GM12875 (cell line): Measurements from ENCODE around the gene CAPN5.
"Not testable (repeated sequence)": the region's sequence is repeated elsewhere in the genome, so short reads cannot be mapped to it uniquely, and the experiment has no call there.

Experiments
- H3K4me3 ChIP-seq: one replicate; pipeline ENCODE4 v1.5.1; 2011; ENCODE audit warnings: low read depth, low read length, control low read depth
- CTCF ChIP-seq: IDR thresholded peaks from 2 replicates; pipeline ENCODE4 v1.5.1; 2011; ENCODE audit warnings: low read depth, mild to moderate bottlenecking, control low read depth, inconsistent platforms, low read length, moderate library complexity, borderline replicate concordance; ENCODE audit not compliant: insufficient read depth

The CAPN5 gene

GRCh38 chr11:77093056-77093891 lies 26.5 kb downstream of the CAPN5 start:
- no peak for TF ChIP-seq CTCF
- no peak overlapping the region for H3K4me3 ChIP-seq

GRCh38 chr11:77093987-77094840 lies 27.4 kb downstream of the CAPN5 start:
- H3K4me3 ChIP-seq: no peak overlapping the region
- TF ChIP-seq CTCF: no peak

- H3K4me3 ChIP-seq: no peak overlapping the region
- no peak for TF ChIP-seq CTCF
These were observed 28.1 kb downstream of the CAPN5 start for GRCh38 chr11:77094841-77095365.

- H3K4me3 ChIP-seq: no peak overlapping the region
- TF ChIP-seq CTCF: no peak
These were observed 29.1 kb downstream of the CAPN5 start for GRCh38 chr11:77095551-77096490.

- TF ChIP-seq CTCF: no peak
- no peak overlapping the region for H3K4me3 ChIP-seq
These were observed 29.8 kb downstream of the CAPN5 start for GRCh38 chr11:77096591-77097019.

GRCh38 chr11:77097180-77097579 lies 30.4 kb downstream of the CAPN5 start:
- H3K4me3 ChIP-seq: not testable (repeated sequence)
